ENCODE results near the gene RSF1.

Gene RSF1

DNA sequence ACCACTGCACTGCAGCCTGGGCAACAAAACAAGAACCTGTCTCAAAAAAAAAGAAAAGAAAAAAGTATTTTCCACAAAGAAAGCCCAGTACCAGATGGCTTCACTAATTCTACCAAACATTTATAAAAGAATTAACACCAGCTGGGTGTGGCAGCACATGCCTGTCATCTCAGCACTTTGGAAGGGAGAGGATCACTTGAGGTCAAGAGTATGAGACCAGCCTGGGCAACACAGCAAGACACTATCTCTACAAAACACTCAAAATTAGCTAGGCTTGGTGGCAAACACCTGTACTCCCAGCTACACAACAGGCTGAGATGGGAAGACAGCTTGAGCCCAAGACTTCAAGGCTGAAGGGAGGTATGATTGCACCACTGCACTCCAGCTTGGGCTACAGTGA is 20.1 kb downstream of the RSF1 start:
- no peak for ATAC-seq

- no peak for ATAC-seq
These were observed 21.2 kb downstream of the RSF1 start for GRCh38 chr11:77799338-77799737.

DNA sequence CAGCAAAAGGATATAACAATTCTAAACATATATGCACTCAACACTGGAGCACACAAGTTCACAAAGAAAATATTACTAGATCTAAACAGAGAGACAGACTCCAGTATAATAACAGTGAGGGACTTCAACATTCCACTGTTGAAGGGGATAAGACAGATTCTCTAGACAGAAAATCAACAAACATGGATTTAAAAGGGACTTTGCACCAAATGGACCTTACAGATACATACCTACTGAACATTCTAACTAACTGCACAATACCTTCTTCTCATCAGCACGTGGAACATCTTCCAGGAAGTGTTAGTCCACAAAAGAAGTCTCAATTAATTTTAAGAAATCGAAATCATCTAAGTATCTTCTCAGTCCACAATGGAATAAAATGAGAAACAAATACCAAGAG is 26.6 kb downstream of the RSF1 start:
- no peak for ATAC-seq

- ATAC-seq, result no peak
These were observed 29.2 kb downstream of the RSF1 start for GRCh38 chr11:77791301-77791700.

- no peak for ATAC-seq
These were observed 30.6 kb downstream of the RSF1 start for GRCh38 chr11:77789731-77790476.

- no peak for ATAC-seq
These were observed 31.3 kb downstream of the RSF1 start for GRCh38 chr11:77789061-77789730.

DNA sequence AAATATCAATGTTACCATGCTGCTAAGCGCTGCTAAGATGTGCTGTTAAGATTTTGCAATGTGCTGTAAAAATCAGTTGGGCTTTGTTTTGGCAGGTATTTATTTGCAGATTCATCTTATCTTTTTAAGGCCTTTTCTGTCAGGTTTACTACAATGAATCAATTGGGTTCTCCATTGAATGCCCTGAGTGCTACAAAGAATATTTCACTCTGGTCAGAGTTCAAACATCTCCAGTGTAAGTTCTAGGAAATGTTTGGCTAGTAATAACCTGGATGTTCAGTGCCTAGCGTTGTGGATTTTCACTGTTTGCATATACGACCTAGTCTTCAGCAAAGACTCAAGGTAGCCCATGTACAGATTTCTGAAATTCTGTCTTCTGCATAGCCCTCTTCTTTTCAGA is 36.0 kb downstream of the RSF1 start:
- no peak for ATAC-seq

DNA sequence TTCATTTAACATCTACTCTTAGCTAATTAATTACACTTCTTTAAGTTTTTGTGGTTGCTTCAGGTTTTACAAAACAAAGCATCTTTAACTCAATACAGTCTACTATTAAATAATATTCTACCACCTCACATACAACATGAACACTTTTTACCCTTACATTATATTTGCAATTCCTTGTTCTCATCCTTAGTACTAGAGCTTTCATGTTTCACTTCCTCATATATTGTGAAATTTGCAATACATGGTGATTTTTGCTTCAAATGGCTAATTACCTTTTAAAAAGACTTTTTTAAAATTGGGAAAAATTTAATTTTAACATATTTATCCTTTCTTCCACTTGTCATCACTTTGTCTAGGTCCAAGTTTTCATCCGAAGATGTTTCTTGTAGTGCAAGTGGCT is 37.5 kb downstream of the RSF1 start:
- no peak for ATAC-seq

DNA sequence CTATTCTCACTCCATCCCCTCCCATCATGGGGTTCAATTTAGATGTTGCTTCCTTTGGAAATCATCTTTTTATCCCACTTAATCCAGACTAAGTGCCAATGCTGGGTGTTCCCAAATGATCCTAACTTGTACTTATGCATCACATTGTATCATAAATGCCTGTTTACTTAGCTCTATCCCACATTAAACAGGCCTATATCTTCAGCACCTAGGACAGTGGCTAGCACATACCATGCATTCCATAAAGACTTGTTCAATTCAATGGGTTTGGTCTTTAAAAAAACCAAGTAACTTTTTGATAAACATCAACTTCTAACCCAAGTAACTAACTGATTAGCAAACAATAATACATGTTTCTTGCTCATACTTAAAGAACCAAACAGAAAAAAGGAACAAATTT is 40.6 kb downstream of the RSF1 start:
- no peak for ATAC-seq

GRCh38 chr11:77778549-77778948 is 42.0 kb downstream of the RSF1 start:
- no peak for ATAC-seq

DNA sequence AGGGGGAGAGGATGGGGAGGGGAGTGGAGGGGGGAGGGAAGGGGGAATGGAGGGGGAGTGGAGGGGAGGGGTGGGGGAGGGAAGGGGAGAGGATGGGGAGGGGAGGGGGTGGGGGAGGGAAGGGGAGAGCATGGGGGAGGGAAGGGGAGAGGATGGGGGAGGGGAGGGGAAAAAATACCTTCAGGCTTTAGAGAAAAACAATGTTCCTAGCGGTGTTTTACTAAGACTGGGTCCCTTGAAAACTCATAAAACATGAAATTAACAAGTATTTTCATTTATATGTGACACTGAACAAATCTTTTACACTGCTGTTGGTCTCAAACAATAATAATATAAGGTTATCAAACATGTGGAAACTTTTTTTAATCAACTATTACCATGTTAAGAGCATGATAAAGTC is 42.4 kb downstream of the RSF1 start:
- ATAC-seq, result no peak

DNA sequence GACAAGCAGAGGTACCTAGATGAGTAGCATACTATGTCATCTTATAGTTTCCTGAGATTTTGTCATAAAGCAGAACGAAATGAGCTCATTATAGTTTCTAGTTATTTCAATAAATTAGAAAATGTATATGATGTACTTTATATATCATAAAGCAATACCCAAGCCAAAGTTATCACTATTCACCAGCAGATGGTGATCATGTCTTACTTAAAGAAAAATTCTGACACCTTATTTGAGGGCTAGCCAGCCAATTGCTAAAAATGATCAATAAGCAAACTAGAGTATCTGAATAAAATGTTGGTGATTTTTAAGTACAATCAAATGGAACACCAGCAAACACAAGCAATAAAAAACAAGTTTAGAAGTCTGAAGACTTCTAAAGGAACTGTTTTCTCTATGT is 44.1 kb downstream of the RSF1 start:
- peak in 1 of 2 donors; percentile 38 for ATAC-seq

- no peak for ATAC-seq
These were observed 44.6 kb downstream of the RSF1 start for GRCh38 chr11:77775936-77776335.

DNA sequence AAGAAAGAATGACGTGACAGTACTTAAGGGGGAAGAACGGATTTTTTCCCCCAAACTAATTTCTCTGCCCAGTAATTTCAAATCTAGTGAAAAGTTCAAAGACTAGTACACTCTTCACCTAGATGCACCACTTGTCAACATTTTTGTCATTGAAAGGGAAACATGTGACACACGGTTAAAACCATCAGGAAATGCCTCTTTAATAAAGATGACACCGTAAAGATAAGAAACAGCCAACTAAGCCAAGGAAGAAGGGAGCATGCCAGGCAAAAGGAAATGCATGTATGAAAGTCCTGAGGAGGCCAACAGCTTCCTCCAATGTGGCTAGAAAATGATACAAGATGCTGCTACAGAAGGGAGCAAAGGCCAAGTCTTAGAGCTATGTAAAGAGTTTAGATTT is 49.4 kb downstream of the RSF1 start:
- ATAC-seq, result no peak

GRCh38 chr11:77770629-77771028 is 49.9 kb downstream of the RSF1 start:
- no peak for ATAC-seq

DNA sequence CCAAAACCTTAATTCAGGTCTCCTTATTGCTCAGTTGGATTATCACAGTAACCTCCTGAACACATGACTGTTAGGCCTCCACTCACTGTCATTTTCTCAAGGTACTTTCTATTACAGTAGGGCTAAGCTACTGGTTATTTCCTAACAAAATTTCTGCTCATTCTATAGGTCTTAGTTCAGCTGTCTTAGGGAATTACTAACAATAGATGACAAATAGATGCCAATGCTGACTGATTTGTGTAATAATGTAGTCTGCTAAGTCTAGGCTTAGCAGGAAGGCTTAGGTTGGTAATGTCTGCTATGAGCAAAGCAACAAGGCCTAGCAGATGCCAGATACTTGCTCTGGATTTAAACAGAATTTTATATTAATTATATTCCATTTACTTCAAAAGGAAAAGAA is 58.1 kb downstream of the RSF1 start:
- ATAC-seq, result peak in 1 of 2 donors; percentile 20

GRCh38 chr11:77761491-77761890 is 59.0 kb downstream of the RSF1 start:
- no peak for ATAC-seq

- no peak for ATAC-seq
These were observed 62.2 kb downstream of the RSF1 start for GRCh38 chr11:77758331-77758730.

GRCh38 chr11:77753230-77753629 is 67.3 kb downstream of the RSF1 start:
- no peak for ATAC-seq

GRCh38 chr11:77752516-77752915 is 68.0 kb downstream of the RSF1 start:
- ATAC-seq, result no peak

- no peak for ATAC-seq
These were observed 69.9 kb downstream of the RSF1 start for GRCh38 chr11:77750394-77751156.

DNA sequence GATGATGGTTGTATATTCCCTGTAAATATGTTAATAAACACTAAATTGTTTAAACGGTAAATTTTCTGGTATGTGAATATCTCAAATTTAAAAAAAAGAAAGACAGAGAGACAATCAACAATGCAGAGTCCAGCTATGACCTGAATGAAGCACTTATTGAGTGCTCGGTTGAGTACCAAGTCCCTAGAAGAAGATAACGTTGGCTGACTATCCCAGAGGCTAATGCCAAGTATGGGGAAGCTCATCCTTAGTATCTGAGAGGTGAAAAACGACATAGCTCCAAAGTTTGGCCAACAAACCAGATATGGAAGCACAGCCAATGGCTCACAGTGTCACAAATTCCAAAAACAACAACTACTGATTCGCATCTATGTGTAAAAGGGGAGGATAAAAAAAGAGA is 71.3 kb downstream of the RSF1 start:
- ATAC-seq, result no peak

DNA sequence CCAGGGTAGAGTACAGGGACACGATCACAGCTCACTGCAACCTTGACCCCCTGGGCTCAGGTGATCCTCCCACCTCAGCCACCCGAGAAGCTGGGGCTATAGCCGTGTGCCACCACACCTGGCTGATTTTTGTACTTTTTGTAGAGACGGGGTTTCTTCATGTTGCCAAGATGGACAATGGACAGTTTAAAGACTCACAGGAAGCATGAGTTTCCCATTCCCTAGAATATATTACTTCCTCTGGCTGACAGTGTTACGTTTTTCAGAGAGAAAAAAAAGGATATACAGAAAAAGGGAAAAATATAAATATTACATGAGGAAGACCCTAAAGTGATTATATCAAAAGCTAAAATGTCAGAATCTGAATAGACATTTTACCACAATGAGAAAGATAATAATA is 72.3 kb downstream of the RSF1 start:
- no peak for ATAC-seq

Measured in activated CD4-positive, CD25-positive, alpha-beta regulatory T cell treated with anti-CD3 and anti-CD28 coated beads, Interleukin-2, amount 50 U/mL, for 24 hours (primary cell).